Mesenchymal stem cell (in vitro differentiated cells and primary cell): ENCODE measurements around the gene COL18A1.

Source experiments
- DNase-seq: peaks from one replicate; pipeline ENCODE4 v3.0.0-alpha.2; 2013
- H2AFZ ChIP-seq: one replicate; pipeline ENCODE4 v1.6.1; 2013; ENCODE audit warnings: low read depth, mild to moderate bottlenecking, control low read depth, inconsistent platforms, low read length, moderate library complexity
- H2AK5ac ChIP-seq: 2 replicates; pipeline ENCODE4 v1.6.1; 2013; ENCODE audit warnings: low read length, moderate library complexity, mild to moderate bottlenecking, inconsistent platforms; ENCODE audit not compliant: severe bottlenecking
- H2BK120ac ChIP-seq: one replicate; pipeline ENCODE4 v1.6.1; 2013; ENCODE audit warnings: low read depth, mild to moderate bottlenecking, inconsistent platforms, low read length, moderate library complexity
- H2BK12ac ChIP-seq, 2 experiments: one replicate each; pipeline ENCODE4 v1.6.1; 2013; ENCODE audit warnings: inconsistent platforms in 2 of 2, low read length in 2 of 2, mild to moderate bottlenecking in 2 of 2, moderate library complexity in 2 of 2, control low read depth in 1 of 2
- H2BK15ac ChIP-seq: one replicate; pipeline ENCODE4 v1.6.1; 2013; ENCODE audit warnings: mild to moderate bottlenecking, low read depth, inconsistent platforms; ENCODE audit not compliant: poor library complexity, severe bottlenecking
- H2BK5ac ChIP-seq: 2 replicates; pipeline ENCODE4 v1.6.1; 2013; ENCODE audit warnings: low read depth, mild to moderate bottlenecking, low read length, control low read depth, inconsistent platforms; ENCODE audit not compliant: poor library complexity, severe bottlenecking
- H3K14ac ChIP-seq, 2 experiments: one replicate each; pipeline ENCODE4 v1.6.1; 2013; ENCODE audit warnings: inconsistent platforms in 2 of 2, low read length in 2 of 2, control low read depth in 1 of 2, mild to moderate bottlenecking in 1 of 2, moderate library complexity in 1 of 2
- H3K18ac ChIP-seq, 2 experiments: one replicate each; pipeline ENCODE4 v1.6.1; 2013; ENCODE audit warnings: inconsistent platforms in 2 of 2, low read length in 2 of 2, control low read depth in 1 of 2, low read depth in 1 of 2, mild to moderate bottlenecking in 1 of 2
- H3K23ac ChIP-seq, 2 experiments: one replicate each; pipeline ENCODE4 v1.6.1; 2013; ENCODE audit warnings: inconsistent platforms in 2 of 2, low read length in 2 of 2, mild to moderate bottlenecking in 2 of 2, moderate library complexity in 2 of 2, control low read depth in 1 of 2
- H3K27ac ChIP-seq: 2 replicates; pipeline ENCODE4 v1.5.1; 2013; ENCODE audit warnings: mild to moderate bottlenecking, moderate library complexity, low read length, control low read depth, inconsistent platforms; ENCODE audit not compliant: poor library complexity, severe bottlenecking
- H3K27me3 ChIP-seq, 2 experiments: 2 replicates each; pipeline versions ENCODE4 v1.6.1 to v1.7.0; 2013; ENCODE audit warnings: low read length in 2 of 2, mild to moderate bottlenecking in 2 of 2, moderate library complexity in 2 of 2, control low read depth in 1 of 2, inconsistent platforms in 1 of 2; ENCODE audit not compliant: control insufficient read depth in 1 of 2, insufficient read depth in 1 of 2
- H3K36me3 ChIP-seq, 2 experiments: 2 replicates each; pipeline versions ENCODE4 v1.6.1 to v1.7.0; 2013; ENCODE audit warnings: low read length in 2 of 2, control low read depth in 1 of 2, inconsistent platforms in 1 of 2, low read depth in 1 of 2, mild to moderate bottlenecking in 1 of 2; ENCODE audit not compliant: insufficient read depth in 2 of 2, control insufficient read depth in 1 of 2
- H3K4ac ChIP-seq, 2 experiments: one replicate each; pipeline ENCODE4 v1.6.1; 2013; ENCODE audit warnings: inconsistent platforms in 2 of 2, low read length in 2 of 2, mild to moderate bottlenecking in 2 of 2, moderate library complexity in 2 of 2, control low read depth in 1 of 2, low read depth in 1 of 2
- H3K4me1 ChIP-seq: 2 replicates; pipeline ENCODE4 v1.6.1; 2013; ENCODE audit warnings: low read depth, low read length, control low read depth; ENCODE audit not compliant: control insufficient read depth, insufficient read depth
- H3K4me2 ChIP-seq: 2 replicates; pipeline ENCODE4 v1.6.1; 2013; ENCODE audit warnings: low read length, mild to moderate bottlenecking, inconsistent platforms; ENCODE audit not compliant: poor library complexity, severe bottlenecking
- H3K4me3 ChIP-seq, 2 experiments: 2 replicates each; pipeline versions ENCODE4 v1.5.1 to v1.7.0; 2013; ENCODE audit warnings: low read length in 2 of 2, mild to moderate bottlenecking in 2 of 2, control low read depth in 1 of 2, low read depth in 1 of 2; ENCODE audit not compliant: insufficient read depth in 1 of 2
- H3K79me1 ChIP-seq: replicated peaks from 2 replicates; pipeline ENCODE4 v1.6.1; 2013; ENCODE audit warnings: mild to moderate bottlenecking, control low read depth, low read length, inconsistent platforms; ENCODE audit not compliant: poor library complexity, severe bottlenecking
- H3K9ac ChIP-seq: 2 replicates; pipeline ENCODE4 v1.7.0; 2013; ENCODE audit warnings: mild to moderate bottlenecking, low read length, moderate library complexity
- H3K9me3 ChIP-seq: 2 replicates; pipeline ENCODE4 v1.7.0; 2013; ENCODE audit warnings: mild to moderate bottlenecking, low read length; ENCODE audit not compliant: control insufficient read depth
- H4K8ac ChIP-seq: one replicate; pipeline ENCODE4 v1.6.1; 2013; ENCODE audit warnings: inconsistent platforms, mild to moderate bottlenecking, low read length, moderate library complexity
- H4K91ac ChIP-seq: one replicate; pipeline ENCODE4 v1.6.1; 2013; ENCODE audit warnings: mild to moderate bottlenecking, low read length, inconsistent platforms
- WGBS: methylation state at CpG from one replicate; pipeline ENCODE4 v1.1.7; 2013; ENCODE audit warnings: mixed read lengths; 5-methylcytosine and 5-hydroxymethylcytosine counted together

COL18A1 gene

DNA sequence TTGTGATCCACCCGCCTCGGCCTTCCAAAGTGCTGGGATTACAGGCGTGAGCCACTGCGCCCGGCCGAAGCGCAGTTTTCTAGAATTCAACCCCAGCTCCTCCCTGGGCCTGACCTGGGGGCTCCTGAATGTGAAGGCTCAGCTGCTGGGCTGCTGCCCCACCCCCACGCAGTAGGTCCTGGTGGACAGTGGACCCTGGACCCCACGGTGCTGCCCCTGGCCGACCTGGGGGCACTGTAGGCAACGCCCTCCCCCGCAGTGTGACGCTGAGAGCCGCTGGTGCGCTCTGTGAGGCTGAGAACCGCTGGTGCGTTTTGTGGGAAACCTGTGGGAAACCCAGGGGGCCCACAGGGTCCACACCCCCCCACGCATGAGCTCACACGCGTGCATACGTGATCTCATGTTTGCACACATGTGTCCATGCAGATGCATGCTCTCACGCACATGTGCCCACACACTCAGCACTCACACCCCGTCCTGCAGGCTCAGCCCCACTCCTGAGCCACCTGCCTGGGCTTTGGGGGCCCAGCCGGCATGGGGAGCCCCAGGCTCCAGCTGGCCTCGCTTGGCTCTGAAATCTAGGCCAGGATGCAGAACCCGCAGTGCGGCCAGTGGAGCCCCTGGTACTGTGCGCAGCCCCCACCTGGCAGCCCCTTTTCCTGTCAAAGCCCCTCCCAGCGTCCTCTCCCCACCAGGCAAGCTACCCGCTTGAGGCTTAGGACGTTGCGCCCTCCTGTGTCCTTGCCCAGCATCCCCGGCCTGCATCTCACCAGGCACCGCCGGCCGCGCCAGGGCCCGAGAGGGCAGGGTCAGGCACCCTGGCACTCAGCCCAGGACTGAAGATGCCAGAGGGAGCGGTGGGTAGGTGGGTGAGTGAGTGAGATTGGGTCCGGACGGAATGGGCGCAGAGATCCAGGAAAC, 67.7 kb downstream of the COL18A1 start:
- Histone ChIP-seq H2BK5ac (no peak overlapping the region), H3K9me3 (no peaks in the 10 kb centered on the region), H4K91ac (peak overlapping the region; percentile 43), H2BK120ac (no peak overlapping the region), H3K27ac (peak overlapping the region; percentile 29), H3K14ac (no peak overlapping the region), H3K36me3 (peaks cover 27 to 74% of the 10 kb centered on the region in 2 experiments), H3K4me3 (no peak overlapping the region), H3K27me3 (no peaks in the 10 kb centered on the region), H4K8ac (no peak overlapping the region), H3K79me1 (peaks cover 26% of the 10 kb centered on the region), H3K18ac (peak overlapping the region in 1 of 2 experiments; percentile 75), H3K4me1 (peaks cover 55% of the 10 kb centered on the region), H3K4ac (no peak overlapping the region), H2AFZ (no peak overlapping the region), H2AK5ac (peak overlapping the region; percentile 3), H2BK12ac (no peak overlapping the region), H3K23ac (no peak overlapping the region), H3K9ac (no peak overlapping the region), H2BK15ac (no peak overlapping the region), H3K4me2 (no peak overlapping the region)
- no peak for DNase-seq
- WGBS = 98% methylated on average over 42 of the region's 42 CpGs

- no peak overlapping the region for H3K4me2 ChIP-seq
- H2AK5ac ChIP-seq = no peak overlapping the region
- no peaks in the 10 kb centered on the region for H3K27me3 ChIP-seq
- WGBS = 96% methylated on average over 24 of the region's 24 CpGs
- peak overlapping the region in 1 of 2 experiments; percentile 81 for H3K14ac ChIP-seq
- no peak overlapping the region for H3K23ac ChIP-seq
- no peak overlapping the region for H4K8ac ChIP-seq
- H3K9me3 ChIP-seq = no peaks in the 10 kb centered on the region
- peak; percentile 33 for DNase-seq
- H3K36me3 ChIP-seq = peaks cover 25 to 73% of the 10 kb centered on the region in 2 experiments
- H3K4ac ChIP-seq = no peak overlapping the region
- H2AFZ ChIP-seq = no peak overlapping the region
- H2BK120ac ChIP-seq = no peak overlapping the region
- peaks cover 45% of the 10 kb centered on the region for H3K4me1 ChIP-seq
- H3K9ac ChIP-seq = no peak overlapping the region
- no peak overlapping the region for H2BK5ac ChIP-seq
- H3K79me1 ChIP-seq = peaks cover 27% of the 10 kb centered on the region
- H3K4me3 ChIP-seq = no peak overlapping the region
- H2BK12ac ChIP-seq = no peak overlapping the region
- H4K91ac ChIP-seq = no peak overlapping the region
- no peak overlapping the region for H2BK15ac ChIP-seq
- no peak overlapping the region for H3K18ac ChIP-seq
- H3K27ac ChIP-seq = no peak overlapping the region
These were observed 68.7 kb downstream of the COL18A1 start for GRCh38 chr21:45473496-45474322.

GRCh38 chr21:45474323-45474950, 69.5 kb downstream of the COL18A1 start:
- H4K8ac ChIP-seq = no peak overlapping the region
- peaks cover 25% of the 10 kb centered on the region for H3K79me1 ChIP-seq
- no peak overlapping the region for H2BK5ac ChIP-seq
- H2BK12ac ChIP-seq = no peak overlapping the region
- H2BK15ac ChIP-seq = no peak overlapping the region
- peak overlapping the region in 1 of 2 experiments; percentile 34 for H3K18ac ChIP-seq
- H4K91ac ChIP-seq = no peak overlapping the region
- no peak overlapping the region for H3K27ac ChIP-seq
- WGBS = 99% methylated on average over 18 of the region's 18 CpGs
- no peak overlapping the region for H2AK5ac ChIP-seq
- no peak overlapping the region for H3K4me3 ChIP-seq
- no peak overlapping the region for H3K4me2 ChIP-seq
- H3K36me3 ChIP-seq = peaks cover 29 to 73% of the 10 kb centered on the region in 2 experiments
- no peak overlapping the region for H3K23ac ChIP-seq
- no peak overlapping the region for H3K9ac ChIP-seq
- H3K27me3 ChIP-seq = no peaks in the 10 kb centered on the region
- no peak overlapping the region for H2AFZ ChIP-seq
- H3K14ac ChIP-seq = peak overlapping the region in 1 of 2 experiments; percentile 81
- H3K9me3 ChIP-seq = no peaks in the 10 kb centered on the region
- DNase-seq = no peak
- H3K4ac ChIP-seq = no peak overlapping the region
- H3K4me1 ChIP-seq = peaks cover 37% of the 10 kb centered on the region
- no peak overlapping the region for H2BK120ac ChIP-seq
